HEK293 (cell line): ENCODE data around the gene RHOG.

Experiments
- CTCF ChIP-seq: fragments of 450-650 bp; formaldehyde crosslinking; IDR thresholded peaks from 2 replicates; pipeline ENCODE4 v1.5.1; 2016; ENCODE audit warnings: missing biosample characterization, missing genetic modification characterization
- GLI4 ChIP-seq: fragments of 450-650 bp; formaldehyde crosslinking; IDR thresholded peaks from 2 replicates; pipeline ENCODE4 v1.5.1; 2016; ENCODE audit warnings: missing biosample characterization, missing genetic modification characterization

- no peak for TF ChIP-seq CTCF (tag by site-specific recombination)
- no peak for TF ChIP-seq GLI4 (tag by site-specific recombination)
Measured at GRCh38 chr11:3781423-3781822, 59.3 kb downstream of the RHOG start.
